ENCODE results near the gene ACOX3.

The ACOX3 gene

DNA sequence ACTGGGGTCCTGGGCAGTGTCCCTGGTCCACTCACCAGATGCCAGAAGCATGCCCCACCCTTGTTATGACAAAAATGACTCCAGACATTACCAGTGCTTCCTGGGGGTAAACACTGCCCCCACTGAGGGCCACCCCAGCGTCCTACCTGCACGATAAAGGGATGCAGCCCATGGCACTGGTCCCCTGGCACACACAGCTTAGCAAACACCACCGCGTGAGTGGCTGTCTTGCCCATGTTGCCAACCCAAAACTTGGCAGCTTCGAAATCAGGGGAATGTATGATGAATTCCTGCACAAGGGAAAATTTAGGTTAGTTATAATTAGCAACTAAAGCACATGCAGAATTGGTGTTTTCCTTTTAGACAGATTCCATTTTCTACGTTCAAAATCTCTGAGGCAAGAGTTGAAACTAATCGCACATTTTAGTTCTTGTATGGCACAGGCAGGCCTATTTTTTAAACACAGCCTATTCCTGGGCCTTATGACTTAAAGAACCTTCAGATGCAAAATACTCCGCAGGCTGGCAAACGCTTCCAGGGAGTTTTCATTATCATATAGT, 30.4 kb downstream of the ACOX3 start:
- Histone ChIP-seq H3K4me3 (ENCODE audit: low read depth, low read length, poor library complexity, severe bottlenecking) (no peak overlapping the region), H3K79me2 (ENCODE audit: insufficient read depth, low read length) (no peaks in the 10 kb centered on the region), H3K4me1 (ENCODE audit: insufficient read depth, low read length, severe bottlenecking) (no peaks in the 10 kb centered on the region), H3F3A (ENCODE audit: insufficient read depth, low read length) (no peaks in the 10 kb centered on the region), H3K36me3 (ENCODE audit: insufficient read depth, low read length) (peaks cover 12% of the 10 kb centered on the region), H3K4me2 (ENCODE audit: low read length) (no peak overlapping the region), H3K27ac (ENCODE audit: low read depth, low read length, poor library complexity, severe bottlenecking) (no peak overlapping the region), H3K9me3 (ENCODE audit: low read length) (no peaks in the 10 kb centered on the region), H3K9ac (ENCODE audit: low read length) (no peak overlapping the region), H2AFZ (ENCODE audit: low read length) (no peak overlapping the region), H4K20me1 (ENCODE audit: insufficient read depth, low read length) (no peaks in the 10 kb centered on the region), H3K27me3 (ENCODE audit: insufficient read depth, low read length) (no peaks in the 10 kb centered on the region), H3K9me2 (ENCODE audit: low read depth, low read length) (no peaks in the 10 kb centered on the region)
- TF ChIP-seq EZH2 (IDR thresholded peaks at IDR 0.05; ENCODE audit: borderline replicate concordance, low read length): no peak
- TF ChIP-seq, protein P1, sequence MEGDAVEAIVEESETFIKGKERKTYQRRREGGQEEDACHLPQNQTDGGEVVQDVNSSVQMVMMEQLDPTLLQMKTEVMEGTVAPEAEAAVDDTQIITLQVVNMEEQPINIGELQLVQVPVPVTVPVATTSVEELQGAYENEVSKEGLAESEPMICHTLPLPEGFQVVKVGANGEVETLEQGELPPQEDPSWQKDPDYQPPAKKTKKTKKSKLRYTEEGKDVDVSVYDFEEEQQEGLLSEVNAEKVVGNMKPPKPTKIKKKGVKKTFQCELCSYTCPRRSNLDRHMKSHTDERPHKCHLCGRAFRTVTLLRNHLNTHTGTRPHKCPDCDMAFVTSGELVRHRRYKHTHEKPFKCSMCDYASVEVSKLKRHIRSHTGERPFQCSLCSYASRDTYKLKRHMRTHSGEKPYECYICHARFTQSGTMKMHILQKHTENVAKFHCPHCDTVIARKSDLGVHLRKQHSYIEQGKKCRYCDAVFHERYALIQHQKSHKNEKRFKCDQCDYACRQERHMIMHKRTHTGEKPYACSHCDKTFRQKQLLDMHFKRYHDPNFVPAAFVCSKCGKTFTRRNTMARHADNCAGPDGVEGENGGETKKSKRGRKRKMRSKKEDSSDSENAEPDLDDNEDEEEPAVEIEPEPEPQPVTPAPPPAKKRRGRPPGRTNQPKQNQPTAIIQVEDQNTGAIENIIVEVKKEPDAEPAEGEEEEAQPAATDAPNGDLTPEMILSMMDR (IDR thresholded peaks at IDR 0.05; ENCODE audit: low read length): no peak

DNA sequence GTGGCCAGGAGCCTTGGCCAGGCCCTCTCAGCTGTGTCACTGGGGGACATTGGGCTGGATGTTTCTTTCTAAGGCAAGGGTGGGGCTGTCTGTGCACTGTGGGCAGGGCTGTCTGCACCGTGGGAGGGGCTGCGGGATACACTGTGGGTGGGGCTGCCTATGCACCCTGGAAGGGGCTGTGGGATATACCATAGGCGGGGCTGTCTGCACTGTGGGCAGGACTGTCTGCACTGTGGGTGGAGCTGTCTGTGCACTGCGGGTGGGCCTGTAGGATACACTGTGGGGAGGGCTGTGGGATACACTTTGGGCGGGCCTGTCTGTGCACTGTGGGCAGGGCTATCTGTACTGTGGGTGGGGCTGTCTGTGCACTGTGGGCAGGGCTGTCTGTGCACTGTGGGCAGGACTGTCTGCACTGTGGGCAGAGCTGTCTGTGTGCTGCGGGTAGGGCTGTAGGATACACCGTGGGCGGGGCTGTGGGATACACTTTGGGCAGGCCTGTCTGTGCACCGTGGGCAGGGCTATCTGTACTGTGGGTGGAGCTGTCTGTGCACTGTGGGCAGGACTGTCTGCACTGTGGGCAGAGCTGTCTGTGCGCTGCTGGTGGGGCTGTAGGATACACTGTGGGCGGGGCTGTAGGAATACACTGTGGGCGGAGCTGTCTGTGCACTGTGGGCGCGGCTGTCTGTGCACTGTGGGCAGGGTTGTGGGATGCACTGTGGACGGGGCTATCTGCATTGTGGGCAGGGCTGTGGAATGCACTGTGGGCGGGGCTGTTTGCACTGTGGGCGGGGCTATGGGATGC, 31.1 kb downstream of the ACOX3 start:
- Histone ChIP-seq H3K27ac (ENCODE audit: low read depth, low read length, poor library complexity, severe bottlenecking) (no peak overlapping the region), H3K4me2 (ENCODE audit: low read length) (no peak overlapping the region), H3K79me2 (ENCODE audit: insufficient read depth, low read length) (no peaks in the 10 kb centered on the region)

DNA sequence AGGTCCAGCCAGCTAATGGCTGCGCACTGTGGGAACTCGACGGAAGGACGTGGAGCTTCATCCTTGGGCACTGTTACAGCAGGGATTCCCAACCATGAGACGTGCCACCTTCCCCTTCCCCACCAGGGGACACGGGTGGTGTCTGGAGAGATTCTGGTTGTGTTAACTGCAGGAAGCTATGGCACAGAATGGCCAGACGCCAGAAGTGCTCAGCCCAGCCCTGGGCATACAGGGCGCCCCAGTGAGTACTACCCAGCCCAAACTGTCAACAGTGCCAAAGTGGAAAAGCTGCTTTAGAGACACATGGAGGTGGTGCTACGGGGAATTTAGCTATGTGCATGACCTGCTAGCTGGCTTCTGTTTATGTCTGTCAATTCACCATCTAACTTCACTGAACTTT, 32.8 kb downstream of the ACOX3 start:
- no peaks in the 10 kb centered on the region for H4K20me1 ChIP-seq (ENCODE audit: insufficient read depth, low read length)
- no peaks in the 10 kb centered on the region for H3K79me2 ChIP-seq (ENCODE audit: insufficient read depth, low read length)
- H3K27me3 ChIP-seq (ENCODE audit: insufficient read depth, low read length): no peaks in the 10 kb centered on the region
- peaks cover 9% of the 10 kb centered on the region; the same call in 1 of the 2 replicates for H3K36me3 ChIP-seq (ENCODE audit: insufficient read depth, low read length)
- H3F3A ChIP-seq (ENCODE audit: insufficient read depth, low read length): no peaks in the 10 kb centered on the region
- H3K4me3 ChIP-seq (ENCODE audit: low read depth, low read length, poor library complexity, severe bottlenecking): no peak overlapping the region
- H3K9me3 ChIP-seq (ENCODE audit: low read length): no peaks in the 10 kb centered on the region
- H3K4me1 ChIP-seq (ENCODE audit: insufficient read depth, low read length, severe bottlenecking): peaks cover 4% of the 10 kb centered on the region
- H3K9ac ChIP-seq (ENCODE audit: low read length): no peak overlapping the region
- H3K9me2 ChIP-seq (ENCODE audit: low read depth, low read length): no peaks in the 10 kb centered on the region
- no peak overlapping the region for H3K27ac ChIP-seq (ENCODE audit: low read depth, low read length, poor library complexity, severe bottlenecking)
- no peak overlapping the region for H2AFZ ChIP-seq (ENCODE audit: low read length)
- H3K4me2 ChIP-seq (ENCODE audit: low read length): no peak overlapping the region
- TF ChIP-seq, protein P1 (IDR thresholded peaks at IDR 0.05; ENCODE audit: low read length): no peak
- no peak for TF ChIP-seq EZH2 (IDR thresholded peaks at IDR 0.05; ENCODE audit: borderline replicate concordance, low read length)

More for the DNA sequence above, 31.1 kb downstream of the ACOX3 start:
- Histone ChIP-seq H2AFZ (ENCODE audit: low read length) (no peak overlapping the region), H3K4me1 (ENCODE audit: insufficient read depth, low read length, severe bottlenecking) (no peaks in the 10 kb centered on the region), H3K4me3 (ENCODE audit: low read depth, low read length, poor library complexity, severe bottlenecking) (no peak overlapping the region), H3K9ac (ENCODE audit: low read length) (no peak overlapping the region), H3K9me2 (ENCODE audit: low read depth, low read length) (no peaks in the 10 kb centered on the region), H3F3A (ENCODE audit: insufficient read depth, low read length) (no peaks in the 10 kb centered on the region), H3K27me3 (ENCODE audit: insufficient read depth, low read length) (no peaks in the 10 kb centered on the region), H3K36me3 (ENCODE audit: insufficient read depth, low read length) (peaks cover 13% of the 10 kb centered on the region), H4K20me1 (ENCODE audit: insufficient read depth, low read length) (no peaks in the 10 kb centered on the region), H3K9me3 (ENCODE audit: low read length) (no peaks in the 10 kb centered on the region)
- TF ChIP-seq, protein P1 (IDR thresholded peaks at IDR 0.05; ENCODE audit: low read length): no peak
- TF ChIP-seq EZH2 (IDR thresholded peaks at IDR 0.05; ENCODE audit: borderline replicate concordance, low read length): no peak
